T-helper 1 cell (primary cell): ENCODE data around the gene C19orf12.
"Not testable (repeated sequence)": the region's sequence is repeated elsewhere in the genome, so short reads cannot be mapped to it uniquely, and the experiment has no call there.

Experiments
- DNase-seq, 5 donors: peaks; one replicate each; pipeline ENCODE4 v3.0.0-alpha.2; 2012 to 2020

C19orf12 gene

DNA sequence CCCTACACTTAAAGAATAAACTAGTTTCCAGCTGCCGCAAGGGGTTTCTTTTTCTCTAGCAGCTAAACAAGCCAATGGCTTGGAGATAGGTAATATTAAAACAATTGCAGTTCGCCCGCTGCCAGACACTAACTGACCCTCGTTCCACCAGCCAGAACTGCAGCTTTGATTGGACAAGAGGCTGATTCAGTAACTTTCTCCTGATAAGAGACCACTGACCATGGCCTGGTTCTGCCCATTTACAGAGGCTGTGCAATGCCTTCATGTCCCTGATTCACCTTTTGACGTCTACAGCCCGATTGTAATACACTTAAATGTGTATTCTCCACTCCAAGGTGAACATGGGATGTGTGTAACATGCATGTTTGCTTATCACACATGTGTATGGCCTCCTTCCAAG, 12.8 kb upstream of the C19orf12 start:
- DNase-seq: no peak

DNA sequence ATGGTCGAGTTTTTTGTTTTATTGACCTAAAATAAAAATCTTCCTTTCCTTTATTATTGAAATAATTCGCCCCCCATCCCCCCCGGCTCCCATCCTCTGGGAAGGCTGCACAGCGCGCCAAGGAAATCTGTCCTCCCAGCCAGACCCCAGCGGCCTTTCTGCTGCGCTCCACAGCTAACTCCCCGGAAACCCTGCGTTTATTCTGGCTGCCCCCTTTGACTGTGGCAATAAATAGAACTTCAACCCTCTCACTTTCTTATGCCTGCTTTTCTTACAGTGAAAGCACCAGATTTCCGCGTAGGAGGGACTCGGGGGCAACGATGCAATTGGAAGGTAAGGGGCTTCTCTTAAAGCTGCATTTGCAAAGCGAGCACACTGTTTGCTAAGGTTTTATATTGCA, 9.7 kb upstream of the C19orf12 start:
- no peak for DNase-seq

DNA sequence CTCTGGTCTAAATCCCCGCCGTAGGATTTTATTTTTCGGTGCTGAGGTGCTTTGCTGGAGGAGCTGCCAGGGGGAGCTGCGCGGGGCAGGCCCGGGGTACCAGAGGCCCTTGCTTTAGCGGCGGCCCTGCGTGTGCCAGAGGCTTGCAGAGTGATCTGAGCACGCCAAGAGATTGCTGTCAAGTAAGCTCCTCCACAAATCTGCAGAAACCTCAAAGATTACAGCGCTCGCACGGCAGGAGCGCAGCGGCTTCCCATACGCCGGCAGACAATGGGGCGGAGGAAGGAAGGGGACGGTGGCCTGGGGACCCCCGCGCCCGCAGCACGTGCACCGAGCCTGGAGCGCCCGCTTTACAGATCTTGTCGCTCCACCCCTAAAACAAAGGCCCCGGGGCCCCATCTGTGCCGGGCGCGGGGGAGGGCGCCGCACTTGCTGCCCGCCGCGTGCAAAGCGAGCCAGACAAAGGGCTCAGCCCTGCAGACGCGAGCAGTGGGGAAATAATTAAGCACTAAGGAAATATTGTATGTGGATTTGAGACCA, 9.1 kb upstream of the C19orf12 start:
- DNase-seq: peak in 1 of 5 donors; percentile 21

DNA sequence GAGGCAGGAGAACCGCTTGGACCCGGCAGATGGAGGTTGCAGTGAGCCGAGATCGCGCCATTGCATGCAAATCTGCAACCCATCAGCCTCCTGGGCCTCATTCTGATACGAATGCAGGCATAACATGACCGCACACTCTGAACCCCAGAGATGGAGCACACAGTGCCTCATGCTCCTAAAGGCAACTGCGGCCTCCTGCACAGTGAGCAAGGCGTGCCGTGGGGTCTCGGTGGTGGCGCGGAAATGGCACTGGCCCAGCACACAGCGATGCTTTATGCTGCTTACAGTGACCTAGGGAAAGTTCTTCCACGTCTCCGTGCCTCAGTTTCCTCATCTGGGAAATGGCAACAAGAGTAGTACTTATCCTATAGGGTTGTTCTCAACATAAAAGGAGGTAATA, 2.0 kb upstream of the C19orf12 start:
- no peak for DNase-seq

DNA sequence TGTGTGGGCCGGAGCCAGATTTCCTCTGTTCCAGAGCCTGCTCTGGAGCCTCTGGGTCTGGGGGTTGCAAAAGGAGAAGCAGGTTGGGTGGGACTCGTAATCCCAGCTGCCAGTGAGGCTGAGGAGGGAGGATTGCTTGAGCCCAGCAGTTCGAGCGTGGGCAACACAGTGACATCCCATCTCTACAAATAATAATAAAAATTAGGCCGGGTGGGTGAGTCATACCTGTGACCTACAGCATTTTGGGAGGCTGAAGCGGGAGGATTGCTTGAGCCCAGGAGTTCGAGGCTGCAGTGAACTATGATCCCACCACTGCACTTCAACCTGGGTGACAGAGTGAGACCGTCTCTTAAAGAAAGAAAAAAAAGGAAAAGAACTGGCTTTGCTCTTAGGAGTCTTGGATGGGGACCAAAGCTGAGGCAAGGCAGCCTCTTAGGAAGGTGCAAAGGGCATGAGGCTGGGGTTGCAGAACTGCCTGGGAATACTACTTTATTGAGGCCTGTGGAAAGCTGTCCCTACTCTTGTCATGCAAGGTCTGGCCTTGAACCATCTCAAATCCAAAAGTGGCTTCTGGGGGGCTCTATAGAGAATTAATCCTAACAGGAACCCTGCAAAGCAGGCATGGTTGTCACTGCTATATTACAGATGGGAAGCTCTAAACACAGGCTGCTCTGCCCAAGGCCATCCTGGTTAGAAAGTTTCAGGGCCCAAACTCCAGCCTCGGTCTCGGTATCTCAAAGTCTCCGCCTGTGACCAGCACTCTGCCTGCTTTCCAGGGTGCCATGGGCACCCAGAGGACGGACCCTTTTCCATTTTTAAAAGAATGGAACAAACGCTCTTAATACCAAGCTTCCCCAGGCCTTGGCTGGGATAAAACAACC, 880 bp upstream of the C19orf12 start:
- no peak for DNase-seq

DNA sequence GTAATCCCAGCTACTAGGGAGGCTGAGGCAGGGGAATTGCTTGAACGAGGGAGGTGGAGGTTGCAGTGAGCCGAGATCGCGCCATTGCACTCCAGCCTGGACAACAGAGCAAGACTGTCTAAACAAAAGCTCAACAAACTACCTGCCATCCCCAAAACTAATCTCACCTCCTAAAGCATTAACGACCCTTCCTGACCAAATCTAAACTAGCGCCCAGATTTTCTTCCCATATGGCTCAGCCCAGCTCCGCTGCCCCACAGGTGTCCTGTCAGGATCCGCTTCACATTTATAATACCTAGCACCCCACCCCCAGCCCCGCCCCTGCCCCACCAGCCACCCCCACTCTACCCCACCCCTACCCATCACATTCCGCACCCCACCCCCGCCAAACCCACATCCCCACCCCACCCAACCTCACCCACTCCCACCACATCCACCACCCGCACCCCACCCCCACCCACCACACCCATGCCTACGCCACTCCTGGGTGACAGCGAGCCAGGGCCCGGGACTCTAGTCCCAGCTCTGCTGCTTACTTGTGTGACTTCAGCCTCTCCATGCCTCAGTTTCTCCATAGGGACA, 599 bp downstream of the C19orf12 start:
- DNase-seq: peak; percentile 42 to 83 (median 44)

DNA sequence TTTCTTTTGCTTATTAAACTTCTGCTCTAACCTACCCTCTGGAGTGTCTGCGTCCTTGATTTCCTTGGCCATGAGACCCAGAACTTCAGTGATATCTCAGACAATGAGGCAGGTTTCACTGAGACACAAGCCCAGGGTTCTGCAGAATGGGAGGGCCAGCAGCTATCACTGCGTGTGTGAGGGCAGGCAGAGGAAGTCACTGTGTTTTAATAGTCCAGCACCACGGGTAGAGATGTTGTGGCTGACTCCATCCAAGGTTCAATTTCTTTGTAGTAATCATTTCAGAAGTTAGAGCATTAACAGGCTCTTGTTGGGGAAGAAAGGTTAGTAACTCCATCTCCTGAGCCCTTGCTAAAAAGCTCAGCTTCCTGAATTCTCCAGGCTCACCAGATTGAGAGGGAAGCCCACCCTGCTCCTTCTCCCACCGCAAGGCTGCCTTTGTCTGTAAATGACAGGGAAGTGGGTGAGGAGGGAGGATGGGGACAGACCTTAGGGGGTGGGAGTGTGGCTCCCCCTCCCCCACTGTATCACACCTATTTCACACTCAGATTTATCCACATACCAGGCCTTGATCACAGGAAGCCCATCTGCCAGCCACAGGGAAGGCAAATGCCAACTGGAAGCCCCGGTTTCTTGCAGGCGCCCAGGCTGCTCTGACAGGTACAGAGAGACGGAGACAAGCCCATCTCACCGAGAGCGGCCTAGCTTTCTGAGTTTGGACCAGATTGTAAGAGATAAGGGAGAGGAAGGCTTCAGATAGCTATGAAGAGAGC, 2.1 kb downstream of the C19orf12 start:
- DNase-seq: peak in 1 of 5 donors; percentile 25

DNA sequence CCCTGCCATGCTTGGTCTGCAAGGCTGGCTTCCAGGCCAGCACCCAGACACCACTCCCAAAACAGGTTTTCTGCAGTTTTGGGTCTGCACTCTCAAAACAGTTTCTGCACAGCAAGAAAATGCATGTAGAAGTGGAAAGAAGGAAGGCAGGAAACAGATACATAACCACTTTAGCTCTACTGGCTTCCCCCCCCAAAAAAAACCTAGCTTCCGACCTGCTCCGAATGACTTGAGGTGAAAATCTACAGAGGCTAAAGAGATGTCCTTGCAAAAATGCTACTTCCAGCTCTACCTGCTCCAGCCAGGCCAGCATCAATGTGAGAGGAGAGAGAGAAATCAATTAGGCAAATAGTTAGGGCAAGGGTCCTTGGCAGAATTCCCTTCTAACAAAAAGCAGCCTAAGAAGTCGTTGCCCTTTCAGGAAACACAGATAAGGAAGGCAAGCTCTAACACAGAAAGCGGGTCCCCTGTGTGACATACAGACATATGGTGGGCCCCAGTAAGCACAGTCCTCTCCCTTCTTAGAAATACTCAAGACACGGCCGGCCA, 3.4 kb downstream of the C19orf12 start:
- peak in 1 of 5 donors; percentile 30 for DNase-seq

DNA sequence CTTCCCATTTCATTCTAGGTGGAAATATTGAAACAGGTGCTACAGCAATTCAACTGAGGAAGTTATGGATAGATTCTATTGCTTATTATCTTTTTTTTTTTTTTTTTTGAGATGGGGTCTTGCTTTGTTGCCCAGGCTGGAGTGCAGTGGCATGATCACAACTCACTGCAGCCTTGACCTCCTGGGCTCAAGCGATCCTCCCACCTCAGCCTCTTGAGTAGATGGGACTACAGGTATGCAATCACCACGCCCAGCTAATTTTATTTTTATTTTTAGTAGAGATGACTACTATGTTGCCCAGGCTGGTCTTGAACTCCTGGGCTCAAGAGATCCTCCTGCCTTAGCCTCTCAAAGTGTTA, 5.6 kb downstream of the C19orf12 start:
- not testable (repeated sequence) for DNase-seq

DNA sequence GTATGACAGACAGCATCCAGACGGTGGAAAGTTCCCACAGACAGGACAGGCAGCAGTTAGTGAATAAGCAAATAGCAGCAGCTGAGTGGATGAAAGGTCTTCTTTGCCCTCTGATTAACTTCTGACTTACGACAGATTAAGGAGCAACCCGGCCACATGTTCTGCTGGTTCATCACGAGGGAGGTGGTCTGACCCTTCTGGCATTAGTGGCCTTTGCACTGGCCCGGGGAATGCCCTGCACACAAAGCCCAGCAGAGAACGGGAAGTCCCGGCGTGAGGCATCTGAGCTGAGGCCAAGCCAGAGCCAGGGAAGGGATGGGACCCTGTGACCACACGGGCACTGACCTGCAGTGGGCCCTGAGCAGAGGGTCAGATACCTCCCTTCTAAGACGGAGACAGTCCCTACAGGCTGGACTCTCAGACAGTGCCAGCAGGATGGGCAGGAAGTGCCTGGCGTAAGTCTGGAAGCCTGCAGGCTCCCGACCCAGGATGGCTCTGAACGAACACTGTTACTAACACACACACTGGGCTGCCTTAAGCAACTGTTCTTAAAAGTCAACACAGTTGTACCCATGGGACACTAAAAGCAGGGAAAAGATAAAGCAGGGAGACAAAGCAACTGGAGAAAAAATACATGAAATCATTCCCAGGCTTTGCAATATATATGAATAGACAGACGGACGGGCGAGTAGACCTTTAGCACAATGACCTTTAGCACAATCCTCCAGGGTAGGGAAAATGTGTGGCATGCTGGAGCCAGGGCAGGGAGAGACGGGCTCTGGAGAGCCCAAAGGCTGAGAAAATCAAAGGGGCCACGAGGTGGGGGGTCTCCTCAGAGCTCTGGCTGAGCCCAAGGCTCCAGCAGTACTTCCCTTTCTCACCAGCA, 6.3 kb downstream of the C19orf12 start:
- DNase-seq: no peak

DNA sequence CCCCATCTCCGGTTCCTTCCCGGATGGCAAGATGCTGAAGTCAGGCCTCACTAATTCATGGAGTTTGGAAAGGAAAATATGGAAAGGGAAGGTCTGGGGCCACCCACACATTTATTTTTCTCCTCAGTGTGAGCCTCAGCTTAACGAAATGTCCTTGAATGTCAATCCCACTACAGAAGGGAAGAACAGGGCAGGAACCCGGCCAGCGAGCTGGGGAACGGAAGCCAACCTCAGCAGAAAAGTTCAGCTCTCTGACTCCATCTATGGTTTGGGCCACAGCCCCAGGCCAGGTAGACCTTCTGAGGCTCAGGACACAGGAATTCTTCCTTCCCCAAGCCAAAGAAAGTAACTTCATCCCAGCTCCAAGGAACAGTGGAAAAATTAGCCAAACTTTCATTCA, 8.4 kb downstream of the C19orf12 start:
- DNase-seq: no peak

DNA sequence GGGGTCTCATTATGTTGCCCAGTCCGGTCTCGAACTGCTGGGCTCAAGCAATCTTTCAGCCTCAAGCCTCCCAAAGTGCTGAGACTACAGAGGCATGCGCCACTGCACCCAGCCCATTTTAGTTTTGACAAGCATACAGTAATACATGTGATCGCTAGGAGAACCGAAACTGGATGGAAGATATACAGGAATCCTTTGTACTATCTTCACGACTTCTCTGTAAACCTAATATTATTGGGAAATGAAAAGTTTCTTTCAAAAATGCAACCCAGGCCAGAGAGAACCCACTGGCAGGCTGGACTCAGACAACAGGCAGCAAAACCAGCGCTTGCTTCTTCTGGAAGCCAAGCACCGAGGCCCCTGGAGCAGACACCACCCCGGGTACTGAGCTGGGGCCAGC, 9.4 kb downstream of the C19orf12 start:
- no peak for DNase-seq

DNA sequence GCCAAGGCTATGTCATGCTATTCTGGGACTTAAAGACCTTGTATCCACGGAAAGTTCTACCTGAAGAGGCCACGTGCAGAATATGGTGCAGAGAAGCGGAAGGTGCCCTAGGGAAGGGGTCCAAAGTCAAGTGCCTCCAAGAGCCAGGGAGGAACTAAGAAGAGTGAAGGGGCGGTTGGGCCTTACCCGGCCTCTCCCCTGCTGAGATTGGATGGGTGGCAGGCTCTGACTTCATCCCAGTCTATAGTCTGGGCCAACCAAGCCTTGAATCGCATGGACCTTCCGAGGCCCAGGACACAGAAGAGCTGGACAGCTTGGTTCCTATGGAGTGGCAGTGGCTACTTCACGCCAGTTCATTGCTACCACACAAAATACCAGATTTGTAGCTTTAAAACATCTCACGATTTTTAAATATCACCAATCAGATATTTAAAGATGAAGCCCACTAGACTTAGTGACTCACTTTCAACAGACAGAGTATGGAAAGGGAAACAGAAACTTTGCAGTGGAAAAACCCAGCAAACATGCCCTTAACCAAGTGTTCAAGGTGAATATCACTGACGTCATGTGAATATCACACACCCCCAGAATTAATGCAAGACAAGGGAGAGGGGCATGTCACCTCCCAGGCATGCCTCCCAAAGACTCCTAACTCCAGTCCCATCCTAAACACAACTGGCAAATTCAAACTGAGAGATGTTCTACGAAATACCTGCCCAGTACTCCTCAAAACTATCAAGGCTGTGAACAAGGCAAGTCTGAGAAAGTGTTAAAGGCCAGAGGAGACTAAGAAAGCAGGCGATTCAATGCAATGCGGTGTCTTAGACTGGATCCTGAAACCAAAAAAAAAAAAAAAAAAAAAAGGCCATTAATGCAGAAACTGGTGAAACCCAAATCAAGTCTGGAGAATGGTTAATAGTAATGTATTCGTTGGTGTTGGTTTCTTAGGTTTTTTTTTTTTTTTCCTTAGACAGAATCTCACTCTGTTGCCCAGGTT, 10.2 kb downstream of the C19orf12 start:
- DNase-seq: peak in 1 of 5 donors; percentile 53

DNA sequence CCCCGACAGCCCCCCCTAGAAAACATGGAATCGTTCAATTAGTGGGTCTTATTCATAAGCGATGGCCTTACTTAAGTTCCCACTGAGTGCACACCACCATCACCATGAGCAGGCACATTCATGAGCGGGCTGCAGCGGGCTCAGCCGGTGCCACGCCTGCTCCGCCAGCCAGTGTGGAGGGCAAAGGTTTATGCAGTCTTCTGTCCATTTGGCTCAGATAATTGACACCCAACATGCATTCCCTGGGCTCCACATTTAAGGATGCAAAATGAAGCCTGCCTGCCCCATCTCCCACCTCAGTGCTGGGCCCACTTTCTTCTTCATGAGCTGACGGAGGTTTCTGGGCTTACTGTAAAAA, 12.1 kb downstream of the C19orf12 start:
- DNase-seq: no peak

DNA sequence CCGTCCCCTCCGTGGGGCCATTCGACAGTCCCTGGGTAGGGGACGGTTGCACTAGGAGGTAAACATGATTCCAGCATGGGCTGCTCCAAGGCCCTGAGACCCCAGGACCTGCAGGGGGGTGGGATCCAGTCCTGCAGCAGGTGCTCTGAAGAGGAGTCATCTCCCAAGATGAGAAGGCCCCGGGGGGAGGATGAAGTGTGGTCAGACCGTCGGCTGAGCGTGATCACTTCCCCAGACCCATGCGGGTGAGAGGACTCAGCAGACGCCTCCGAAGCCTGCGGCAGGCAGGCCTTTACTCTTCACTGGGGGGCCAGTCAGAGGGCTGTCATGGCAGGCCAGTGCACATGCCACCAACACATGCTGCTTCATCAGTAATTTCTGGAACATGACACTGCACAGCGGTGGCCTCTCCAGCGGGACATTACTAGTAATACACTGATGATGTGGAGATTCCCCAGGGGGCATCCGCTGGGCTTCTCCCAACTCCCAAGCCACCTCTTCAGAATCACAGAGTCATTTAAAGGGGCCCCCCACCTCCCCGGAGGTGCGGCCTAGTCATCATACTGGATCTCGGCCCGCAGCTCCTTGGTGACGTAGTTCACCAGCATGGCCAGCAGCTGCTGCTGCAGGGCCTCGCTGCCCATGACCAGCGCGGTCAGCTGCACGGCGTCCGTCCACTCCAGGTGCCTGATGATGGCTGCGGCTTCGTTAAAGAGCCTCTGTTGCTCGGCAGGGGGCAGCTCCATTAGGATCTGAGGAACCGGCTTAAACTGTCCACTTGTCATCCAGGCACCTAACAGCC, 12.7 kb downstream of the C19orf12 start:
- DNase-seq: no peak

DNA sequence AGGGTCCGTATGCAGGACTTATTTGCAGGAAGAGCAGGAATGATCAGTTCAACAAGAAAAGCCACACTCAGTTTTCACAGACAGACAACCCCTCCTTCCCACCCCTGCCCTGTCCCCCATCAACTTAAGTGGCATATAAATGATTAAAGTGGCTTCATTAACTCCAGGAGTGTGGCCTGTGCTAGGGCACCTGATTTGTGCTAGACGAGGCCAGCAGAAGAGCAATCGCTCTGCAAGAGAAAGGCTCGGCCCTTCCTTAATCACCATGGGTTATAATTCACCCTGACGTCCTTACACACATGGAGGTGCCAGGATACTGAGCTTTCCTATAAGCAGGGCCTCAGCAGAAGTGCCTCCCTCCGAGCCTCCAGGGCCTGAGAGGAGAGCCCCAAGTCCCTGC, 14.6 kb downstream of the C19orf12 start:
- no peak for DNase-seq

DNA sequence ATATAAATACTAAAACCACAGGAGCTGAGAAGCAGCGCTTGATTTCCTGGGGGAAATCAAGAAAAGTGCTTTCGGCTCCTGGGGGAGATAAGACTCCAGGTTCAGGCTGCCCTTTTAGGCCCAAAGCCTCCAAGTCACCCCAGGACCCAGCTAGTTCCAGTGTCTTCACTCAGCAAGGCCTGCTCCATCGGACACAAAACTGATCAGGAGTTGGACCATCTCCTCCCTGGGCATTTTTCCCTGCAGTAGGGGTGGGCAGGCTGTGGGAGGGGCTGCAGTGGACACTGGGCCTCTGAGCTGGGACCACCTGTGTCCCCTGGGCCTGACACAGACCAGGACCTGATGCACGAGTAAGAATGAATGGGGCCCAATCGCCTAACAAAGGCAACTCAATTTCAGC, 15.2 kb downstream of the C19orf12 start:
- DNase-seq: no peak

DNA sequence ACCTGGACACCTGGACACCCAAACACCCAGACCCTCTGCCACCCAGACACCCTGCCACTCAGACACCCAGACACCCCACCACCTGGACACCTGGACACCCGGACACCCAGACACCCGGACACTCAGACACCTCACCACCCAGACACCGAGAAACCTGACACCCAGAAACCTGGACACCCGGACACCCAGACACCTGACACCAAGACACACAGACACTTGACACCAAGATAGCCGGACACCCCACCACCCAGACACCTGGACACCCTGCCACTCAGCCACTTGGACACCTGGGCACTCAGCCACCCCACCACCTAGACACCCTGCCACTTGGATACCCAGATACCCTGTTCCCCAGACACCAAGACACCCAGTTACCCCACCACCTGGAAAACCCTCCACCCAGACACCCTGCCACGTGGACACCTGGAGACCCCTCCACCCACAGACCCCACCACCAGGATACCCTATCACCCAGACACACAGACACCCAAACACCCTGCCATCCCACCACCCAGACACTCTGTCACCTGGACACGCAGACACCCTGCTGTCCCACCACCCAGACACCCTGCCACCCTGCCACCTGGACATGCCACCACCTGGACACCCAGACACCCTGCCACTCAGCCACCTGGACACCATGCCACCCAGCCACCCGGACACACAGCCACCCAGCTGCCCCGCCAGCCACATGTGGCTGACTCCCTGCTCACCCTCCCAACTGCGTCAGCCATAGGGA, 17.4 kb downstream of the C19orf12 start:
- DNase-seq: no peak

DNA sequence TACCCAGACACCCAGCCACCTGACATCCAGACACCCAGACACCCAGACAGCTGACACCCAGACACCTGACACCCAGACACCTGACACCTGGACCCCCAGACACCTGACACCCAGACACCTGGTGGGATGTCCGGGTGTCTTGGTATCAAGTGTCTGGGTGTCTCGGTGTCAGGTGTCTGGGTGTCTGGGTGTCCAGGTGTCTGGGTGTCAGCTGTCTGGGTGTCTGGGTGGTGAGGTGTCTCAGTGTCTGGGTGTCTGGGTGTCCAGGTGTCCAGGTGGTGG, 18.6 kb downstream of the C19orf12 start:
- DNase-seq: peak in 1 of 5 donors; percentile 32
